Erythroblast (primary cell): ENCODE measurements around the gene C9orf85.

Source experiments
- GATA1 ChIP-seq: IDR thresholded peaks from 2 replicates; pipeline ENCODE4 v1.6.1; 2011; ENCODE audit warnings: low read depth, mild to moderate bottlenecking, control low read depth, low read length, moderate library complexity
- POLR2A ChIP-seq: IDR thresholded peaks from 2 replicates; pipeline ENCODE4 v1.6.1; 2011; ENCODE audit warnings: mild to moderate bottlenecking, low read length

GRCh38 chr9:71891557-71892189 is 19.8 kb upstream of the C9orf85 start:
- TF ChIP-seq POLR2A (no peak), GATA1 (no peak)
